Head of caudate nucleus (tissue), 42 donors: Measurements from ENCODE around the gene HHATL.

ENCODE experiments used
- DNase-seq, 42 donors: peaks; one replicate each; pipeline versions ENCODE4 v3.0.0 to v3.0.0-alpha.2; 2020 to 2021; ENCODE audit warnings: mixed read lengths in 7 of 42
- intact Hi-C: fragments of 100-400 bp; cut with DNase I; formaldehyde crosslinking; loops from one replicate; pipeline ENCODE4 v1.15.0; 2022

Gene HHATL

DNA sequence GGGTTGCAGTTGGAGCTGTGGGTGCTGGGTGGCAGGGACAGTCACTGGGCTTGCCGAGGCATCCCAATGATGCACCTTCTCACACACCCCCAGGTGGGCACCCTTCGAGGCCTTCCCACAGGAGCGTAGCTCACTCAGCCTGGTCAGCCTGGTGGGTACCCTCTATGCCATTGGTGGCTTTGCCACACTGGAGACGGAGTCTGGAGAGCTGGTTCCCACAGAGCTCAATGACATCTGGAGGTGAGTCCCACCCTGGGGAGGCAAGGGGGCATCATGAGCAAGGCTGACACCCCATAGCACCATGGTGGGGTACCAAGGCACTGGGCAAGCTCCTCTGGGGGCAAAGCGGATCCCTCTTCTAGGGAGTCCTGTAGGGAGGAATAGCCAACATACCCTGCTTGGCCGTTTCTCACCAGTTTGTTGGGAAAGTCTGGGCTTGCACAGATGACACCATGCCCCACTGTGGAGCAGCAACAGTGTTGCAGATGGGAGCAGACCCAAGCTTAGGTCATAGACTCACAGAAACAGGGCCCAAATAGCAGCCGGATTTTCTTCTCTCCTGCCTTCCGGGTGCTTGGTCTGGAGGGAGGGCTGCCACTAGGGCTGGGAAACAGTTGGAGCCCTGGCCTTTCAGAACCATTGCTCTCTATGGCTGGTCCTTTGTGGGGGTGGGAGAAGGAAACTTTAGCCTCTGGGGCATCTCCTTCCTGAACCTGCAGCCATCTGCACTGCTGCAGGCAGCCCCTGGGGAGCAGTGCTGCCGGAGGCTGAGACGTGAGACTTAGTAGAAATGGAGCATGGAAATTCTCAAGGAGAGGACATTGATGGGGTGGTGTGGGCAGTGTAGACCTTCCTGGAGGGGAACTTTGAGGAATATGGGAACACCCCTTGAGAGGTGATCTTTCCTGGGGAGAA lies 11.6 kb downstream of the HHATL start:
- peak in 22 of 42 donors; percentile 7 to 79 (median 50) for DNase-seq
- intact Hi-C loops = no loop called here

GRCh38 chr3:42690191-42690590 lies 12.4 kb downstream of the HHATL start:
- intact Hi-C loops = no loop called here
- peak in 8 of 42 donors; percentile 2 to 36 (median 8) for DNase-seq

GRCh38 chr3:42689421-42690014 lies 13.1 kb downstream of the HHATL start:
- DNase-seq = peak in 11 of 42 donors; percentile 1 to 19 (median 5)
- intact Hi-C loops = no loop called here

DNA sequence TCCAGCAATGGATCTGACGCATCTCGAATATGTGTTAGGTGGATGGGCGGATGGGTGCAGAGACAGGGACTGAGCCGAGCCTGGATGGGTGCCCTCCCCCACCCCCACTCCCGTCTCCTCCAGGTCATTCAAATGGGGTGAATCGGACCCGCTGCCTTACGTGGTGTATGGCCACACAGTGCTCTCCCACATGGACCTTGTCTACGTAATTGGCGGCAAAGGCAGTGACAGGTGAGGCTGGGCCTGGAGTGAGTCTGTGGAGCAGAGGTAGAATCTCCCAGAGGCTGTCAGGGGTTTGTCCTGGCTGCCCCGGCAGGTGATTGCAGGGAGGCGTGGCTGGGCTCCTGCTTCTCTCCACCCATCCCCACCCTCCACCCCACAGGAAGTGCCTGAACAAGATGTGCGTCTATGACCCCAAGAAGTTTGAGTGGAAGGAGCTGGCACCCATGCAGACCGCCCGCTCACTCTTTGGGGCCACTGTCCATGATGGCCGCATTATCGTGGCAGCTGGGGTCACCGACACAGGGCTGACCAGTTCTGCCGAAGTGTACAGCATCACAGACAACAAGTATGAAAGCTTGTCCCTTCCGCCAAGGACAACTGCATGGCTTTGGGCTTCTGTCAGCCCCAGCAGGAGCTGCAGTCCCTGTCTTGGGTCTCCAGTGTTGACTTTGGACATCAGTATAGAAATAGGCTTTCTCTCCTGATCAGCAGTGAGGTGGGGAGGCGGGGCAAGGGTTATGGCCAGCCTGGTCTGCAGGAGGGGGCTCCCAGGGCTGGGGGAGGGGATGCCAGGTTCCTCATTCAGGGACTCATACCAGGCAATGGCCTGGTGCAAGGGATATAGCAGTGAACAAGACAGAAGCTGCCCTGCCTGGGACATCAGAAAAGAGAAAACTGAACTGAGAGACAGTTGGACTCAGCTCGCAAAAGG lies 13.8 kb downstream of the HHATL start:
- intact Hi-C loops = no loop called here
- peak in 16 of 42 donors; percentile 0 to 35 (median 11) for DNase-seq

DNA sequence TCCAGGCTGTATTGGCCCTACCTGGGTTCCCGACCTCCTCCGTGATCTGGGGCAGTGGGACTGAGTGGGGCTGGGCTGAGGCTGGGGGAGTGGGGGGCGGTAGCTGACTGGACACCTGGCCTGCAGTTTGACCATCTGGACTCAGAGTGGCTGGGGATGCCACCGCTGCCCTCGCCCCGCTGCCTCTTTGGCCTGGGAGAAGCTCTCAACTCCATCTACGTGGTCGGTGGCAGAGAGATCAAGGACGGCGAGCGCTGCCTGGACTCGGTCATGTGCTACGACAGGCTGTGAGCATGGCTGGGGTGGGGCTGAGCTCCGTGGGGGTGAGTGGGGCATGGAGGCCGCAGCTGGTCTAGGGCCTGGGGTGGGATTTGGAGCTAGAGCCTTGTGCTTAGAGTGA lies 14.6 kb downstream of the HHATL start:
- peak in 10 of 42 donors; percentile 1 to 29 (median 11) for DNase-seq

GRCh38 chr3:42686832-42687650 lies 15.6 kb downstream of the HHATL start:
- intact Hi-C loops = no loop called here
- DNase-seq = peak in 12 of 42 donors; percentile 1 to 32 (median 8)

More for the DNA sequence above, 14.6 kb downstream of the HHATL start:
- intact Hi-C loops = no loop called here

DNA sequence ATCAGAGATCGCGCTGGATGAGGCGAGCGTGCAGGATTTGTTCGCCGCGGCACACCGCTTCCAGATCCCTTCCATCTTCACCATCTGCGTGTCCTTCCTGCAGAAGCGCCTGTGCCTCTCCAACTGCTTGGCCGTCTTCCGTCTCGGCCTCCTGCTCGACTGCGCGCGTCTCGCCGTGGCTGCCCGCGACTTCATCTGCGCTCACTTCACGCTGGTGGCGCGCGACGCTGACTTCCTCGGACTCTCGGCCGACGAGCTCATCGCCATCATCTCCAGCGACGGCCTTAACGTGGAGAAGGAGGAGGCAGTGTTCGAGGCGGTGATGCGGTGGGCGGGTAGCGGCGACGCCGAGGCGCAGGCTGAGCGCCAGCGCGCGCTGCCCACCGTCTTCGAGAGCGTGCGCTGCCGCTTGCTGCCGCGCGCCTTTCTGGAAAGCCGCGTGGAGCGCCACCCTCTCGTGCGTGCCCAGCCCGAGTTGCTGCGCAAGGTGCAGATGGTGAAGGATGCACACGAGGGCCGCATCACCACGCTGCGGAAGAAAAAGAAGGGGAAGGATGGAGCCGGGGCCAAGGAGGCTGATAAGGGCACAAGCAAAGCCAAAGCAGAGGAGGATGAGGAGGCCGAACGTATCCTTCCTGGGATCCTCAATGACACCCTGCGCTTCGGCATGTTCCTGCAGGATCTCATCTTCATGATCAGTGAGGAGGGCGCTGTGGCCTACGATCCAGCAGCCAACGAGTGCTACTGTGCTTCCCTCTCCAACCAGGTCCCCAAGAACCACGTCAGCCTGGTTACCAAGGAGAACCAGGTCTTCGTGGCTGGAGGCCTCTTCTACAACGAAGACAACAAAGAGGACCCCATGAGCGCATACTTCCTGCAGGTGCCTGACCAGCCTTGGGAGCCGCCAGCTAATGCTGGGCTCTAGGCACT lies 16.4 kb downstream of the HHATL start:
- intact Hi-C loops = no loop called here
- DNase-seq = peak in 17 of 42 donors; percentile 1 to 43 (median 12)

DNA sequence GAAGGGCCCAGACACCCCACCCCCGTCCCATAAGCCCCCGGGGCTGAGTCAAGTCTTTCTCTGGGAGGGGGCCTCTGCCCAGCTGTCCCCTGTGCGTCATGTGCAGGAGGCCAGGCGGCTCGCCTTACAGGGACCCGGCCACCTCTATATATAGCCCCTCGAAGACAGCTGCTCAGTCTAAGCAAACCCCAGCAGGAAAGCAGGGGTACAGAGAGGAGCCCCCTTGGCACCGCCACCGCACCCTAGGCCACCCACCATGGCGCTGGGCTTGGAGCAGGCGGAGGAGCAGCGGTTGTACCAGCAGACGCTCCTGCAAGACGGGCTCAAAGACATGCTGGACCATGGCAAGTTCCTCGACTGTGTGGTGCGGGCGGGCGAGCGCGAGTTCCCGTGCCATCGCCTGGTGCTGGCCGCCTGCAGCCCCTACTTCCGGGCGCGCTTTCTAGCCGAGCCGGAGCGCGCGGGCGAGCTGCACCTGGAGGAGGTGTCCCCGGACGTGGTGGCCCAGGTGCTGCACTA lies 17.2 kb downstream of the HHATL start, which contains the start of gene KLHL40:
TSS of gene KLHL40 (plus strand) at position 175 of the 519 bp plus-strand sequence. CDS start at position 257, 82 bp downstream.
- intact Hi-C loops = no loop called here
- peak in 16 of 42 donors; percentile 3 to 36 (median 12) for DNase-seq

DNA sequence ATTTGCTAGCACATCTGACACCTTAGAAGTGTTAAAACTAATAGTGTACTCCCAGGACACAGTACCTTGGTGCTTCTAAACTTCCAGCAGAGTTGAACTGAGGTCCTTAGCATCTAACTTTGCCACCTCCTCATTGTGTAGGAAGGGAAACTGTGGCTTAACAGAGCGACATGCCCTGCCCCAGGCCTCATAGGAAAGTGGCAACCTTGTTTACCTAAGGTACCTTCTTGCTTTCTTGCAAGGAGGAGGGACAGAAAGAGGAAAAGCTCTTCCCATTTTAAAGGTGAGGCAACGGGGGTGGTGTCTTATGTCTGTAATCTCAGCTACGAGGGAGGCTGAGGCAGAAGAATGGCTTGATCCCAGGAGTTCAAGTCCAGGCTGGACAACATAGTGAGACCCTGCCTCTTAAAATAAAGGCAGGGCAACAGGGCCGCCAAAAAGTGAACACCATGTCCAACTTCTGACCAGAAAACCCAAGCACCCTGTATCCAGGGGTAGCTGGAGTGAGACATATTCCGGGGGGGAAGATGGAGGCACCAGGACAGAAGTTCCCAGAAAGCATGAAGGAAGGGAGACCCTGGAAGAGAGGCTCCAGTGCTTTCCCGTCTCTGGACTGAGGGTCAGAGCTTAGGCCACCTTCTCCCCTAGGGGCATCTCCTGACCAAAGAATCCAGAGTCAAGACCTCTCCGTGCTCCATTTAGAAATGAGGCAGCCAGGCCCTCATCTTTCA lies 17.8 kb downstream of the HHATL start:
- peak in 14 of 42 donors; percentile 1 to 35 (median 8) for DNase-seq
- intact Hi-C loops = no loop called here

- peak; percentile 52 to 93 (median 78) for DNase-seq
- intact Hi-C loops = no loop called here
Observed at GRCh38 chr3:42683875-42684598, 18.6 kb downstream of the HHATL start.

- peak in 16 of 42 donors; percentile 4 to 36 (median 12) for DNase-seq
- intact Hi-C loops = no loop called here
Observed at GRCh38 chr3:42682301-42683070, 20.1 kb downstream of the HHATL start.

GRCh38 chr3:42681361-42682038 lies 21.1 kb downstream of the HHATL start:
- intact Hi-C loops = no loop called here
- DNase-seq = peak in 22 of 42 donors; percentile 2 to 74 (median 30)

DNA sequence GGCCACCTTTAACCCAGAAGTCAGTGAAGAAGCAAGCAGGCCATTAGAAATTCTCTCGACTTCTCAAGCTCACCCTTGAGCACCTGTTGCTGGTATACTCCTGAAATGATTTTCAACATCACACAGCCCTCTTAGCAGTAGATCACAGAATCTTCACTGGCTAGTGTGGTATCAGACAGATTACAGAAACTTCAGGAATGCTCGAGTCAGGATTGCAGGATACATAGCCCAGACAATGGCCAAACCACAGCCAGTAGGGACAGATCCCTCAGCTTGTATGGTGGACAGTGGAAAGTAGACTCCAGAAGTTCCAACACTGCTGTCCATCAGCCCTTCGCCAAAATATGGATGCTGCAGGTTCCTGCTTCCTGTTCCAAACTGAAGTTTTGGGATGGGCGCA lies 21.8 kb downstream of the HHATL start:
- peak in 7 of 42 donors; percentile 2 to 31 (median 7) for DNase-seq
- intact Hi-C loops = no loop called here

GRCh38 chr3:42680271-42680670 lies 22.3 kb downstream of the HHATL start:
- intact Hi-C loops = no loop called here
- DNase-seq = peak in 3 of 42 donors; percentile 4 to 8 (median 7)
